Caco-2 (cell line): ENCODE measurements around the gene CD82. TPM values are rescaled to one million over a fixed set of nuclear protein-coding genes. Genes with fewer than 3 reads are reported as not detected.

Source experiments
- BruUV-seq: library from RNA; stranded (reverse); fragments of 400-500 nt; replicated peaks from 2 replicates; lab custom pipeline; 2021; lab: Mats Ljungman, UMichigan
- CTCF ChIA-PET: fragments of 300-600 bp; sonication (Branson Sonifier 250); formaldehyde crosslinking; loops from one replicate; lab custom pipeline; 2022; ENCODE audit warnings: antibody characterized with exemption; lab: Charles Lee
- POLR2A ChIA-PET: fragments of 300-600 bp; sonication (Branson Sonifier 250); formaldehyde crosslinking; loops from one replicate; lab custom pipeline; 2022; ENCODE audit warnings: antibody characterized with exemption; lab: Charles Lee
- DNase-seq, 2 experiments: peaks; one replicate each; pipeline versions ENCODE4 v3.0.0 to v3.0.0-alpha.2; 2020 to 2022
- H3K27me3 ChIP-seq: replicated peaks from 2 replicates; pipeline ENCODE4 v1.6.0; 2011; ENCODE audit warnings: low read length; ENCODE audit not compliant: control insufficient read depth, insufficient read depth
- H3K36me3 ChIP-seq: 2 replicates; pipeline ENCODE4 v1.5.1; 2011; ENCODE audit warnings: low read length; ENCODE audit not compliant: control insufficient read depth, insufficient read depth
- H3K4me1 ChIP-seq: fragments of 250-450 bp; sonication (Bioruptor Pico); 2 replicates; pipeline ENCODE4 v1.5.1; 2020; ENCODE audit warnings: mild to moderate bottlenecking
- H3K4me3 ChIP-seq: 2 replicates; pipeline ENCODE4 v1.5.1; 2011; ENCODE audit warnings: low read depth, mild to moderate bottlenecking, control low read depth, low read length
- H3K9me3 ChIP-seq: fragments of 250-450 bp; sonication (Bioruptor Pico); 2 replicates; pipeline ENCODE4 v1.5.1; 2020; ENCODE audit warnings: mild to moderate bottlenecking, moderate library complexity
- H3K27ac Mint-ChIP-seq: one replicate; pipeline ENCODE4 v1.8.0; 2022; ENCODE audit warnings: mixed read lengths; ENCODE audit not compliant: unreplicated experiment
- H3K27me3 Mint-ChIP-seq: one replicate; pipeline ENCODE4 v1.8.0; 2022; ENCODE audit warnings: mixed read lengths; ENCODE audit not compliant: insufficient read depth, unreplicated experiment
- H3K36me3 Mint-ChIP-seq: one replicate; pipeline ENCODE4 v1.8.0; 2022; ENCODE audit warnings: mild to moderate bottlenecking, mixed read lengths; ENCODE audit not compliant: insufficient read depth, unreplicated experiment
- H3K4me1 Mint-ChIP-seq: one replicate; pipeline ENCODE4 v1.8.0; 2022; ENCODE audit warnings: low read depth, mixed read lengths; ENCODE audit not compliant: unreplicated experiment
- H3K4me3 Mint-ChIP-seq: one replicate; pipeline ENCODE4 v1.8.0; 2022; ENCODE audit warnings: mild to moderate bottlenecking, moderate library complexity, mixed read lengths; ENCODE audit not compliant: unreplicated experiment
- H3K9me3 Mint-ChIP-seq: one replicate; pipeline ENCODE4 v1.8.0; 2022; ENCODE audit warnings: mixed read lengths; ENCODE audit not compliant: unreplicated experiment
- intact Hi-C: fragments of 100-400 bp; cut with micrococcal nuclease; formaldehyde crosslinking; loops from one replicate; pipeline ENCODE4 v1.10.0; 2022; ENCODE audit not compliant: unreplicated experiment
- total RNA-seq: library from RNA; stranded (reverse); gene quantifications from 2 replicates; pipeline ENCODE4 v1.2.3, GENCODE V29; 2022
- TF ChIP-seq, protein P1 (sequence below), 2 experiments: fragments of 200-600 bp in 1 of 2; IDR thresholded peaks; 1 replicate in 1 of 2; 2 replicates in 1 of 2; pipeline versions ENCODE4 v1.5.1 to v1.8.0; 2011 to 2022; ENCODE audit warnings: antibody characterized with exemption in 1 of 2, control low read depth in 1 of 2, inconsistent platforms in 1 of 2, low read depth in 1 of 2, low read length in 1 of 2, mild to moderate bottlenecking in 1 of 2, moderate library complexity in 1 of 2; ENCODE audit not compliant: insufficient read depth in 1 of 2, severe bottlenecking in 1 of 2, unreplicated experiment in 1 of 2

The CD82 gene
- total RNA-seq, 1 experiment from 2014 or later: 4.3 TPM

DNA sequence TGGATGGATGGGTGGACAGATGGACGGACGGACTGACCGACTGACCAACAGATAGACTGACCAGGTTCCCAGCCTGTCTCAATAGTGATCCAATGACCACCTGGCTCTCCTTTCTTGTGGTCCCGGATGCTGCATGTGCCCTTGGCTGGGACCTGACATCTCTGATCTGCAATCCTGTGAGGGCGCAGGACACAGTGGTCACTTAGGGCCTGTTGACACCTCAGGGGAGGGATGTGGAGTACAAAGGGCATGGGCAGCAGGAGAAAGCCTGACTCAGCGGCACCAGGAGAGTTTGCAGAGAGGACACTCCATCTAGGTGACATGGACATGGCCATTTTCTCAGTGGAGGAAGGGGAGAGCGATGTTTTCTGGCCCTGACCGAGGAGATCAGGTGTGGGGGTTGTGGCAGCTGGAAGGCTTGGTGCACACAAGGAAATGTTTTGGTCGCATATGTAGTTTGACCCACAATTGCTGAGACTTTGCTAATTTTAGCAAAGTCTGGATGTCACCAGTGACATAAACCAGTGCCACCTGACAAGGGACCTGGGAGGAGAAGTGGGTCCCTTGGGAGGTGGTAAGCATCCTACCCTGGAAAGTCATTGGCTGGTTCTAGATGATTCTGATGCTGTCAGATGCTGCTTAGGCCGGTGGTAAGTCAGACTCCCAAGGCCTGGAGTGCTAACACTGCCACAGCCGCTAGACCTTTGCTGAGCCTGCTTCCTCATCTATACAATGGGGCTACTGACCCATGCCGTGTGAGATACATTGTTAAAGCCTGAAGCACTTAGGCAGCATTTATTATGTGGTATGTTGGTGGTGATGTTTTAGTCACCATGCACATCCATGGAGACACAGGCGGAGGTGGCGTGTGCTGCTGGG lies 50.7 kb downstream of the CD82 start:
- DNase-seq: peak in 1 of 2 experiments; percentile 15
- Mint-ChIP-seq H3K27me3 (peaks cover 4% of the 10 kb centered on the region), H3K4me3 (no peak overlapping the region), H3K4me1 (no peaks in the 10 kb centered on the region), H3K36me3 (no peaks in the 10 kb centered on the region), H3K9me3 (no peaks in the 10 kb centered on the region), H3K27ac (no peak overlapping the region)
- POLR2A ChIA-PET: no interaction called here
- Histone ChIP-seq H3K4me1 (no peaks in the 10 kb centered on the region), H3K9me3 (no peaks in the 10 kb centered on the region), H3K27me3 (no peaks in the 10 kb centered on the region; the same call in 1 of the 2 replicates), H3K36me3 (no peaks in the 10 kb centered on the region), H3K4me3 (no peak overlapping the region)
- no TSS peak for BruUV-seq
- intact Hi-C loops: loop anchor here (2.0 kb wide), 2 partner anchors 51 to 521 kb away; partner anchors contain the start of genes CD82 and EXT2
- CTCF ChIA-PET: interaction anchor here (0.8 to 1.7 kb wide), 11 partner anchors 9 to 311 kb away, joined by 3 to 49 read pairs (median 7); partner anchors contain the start of gene CD82
- TF ChIP-seq, protein P1, sequence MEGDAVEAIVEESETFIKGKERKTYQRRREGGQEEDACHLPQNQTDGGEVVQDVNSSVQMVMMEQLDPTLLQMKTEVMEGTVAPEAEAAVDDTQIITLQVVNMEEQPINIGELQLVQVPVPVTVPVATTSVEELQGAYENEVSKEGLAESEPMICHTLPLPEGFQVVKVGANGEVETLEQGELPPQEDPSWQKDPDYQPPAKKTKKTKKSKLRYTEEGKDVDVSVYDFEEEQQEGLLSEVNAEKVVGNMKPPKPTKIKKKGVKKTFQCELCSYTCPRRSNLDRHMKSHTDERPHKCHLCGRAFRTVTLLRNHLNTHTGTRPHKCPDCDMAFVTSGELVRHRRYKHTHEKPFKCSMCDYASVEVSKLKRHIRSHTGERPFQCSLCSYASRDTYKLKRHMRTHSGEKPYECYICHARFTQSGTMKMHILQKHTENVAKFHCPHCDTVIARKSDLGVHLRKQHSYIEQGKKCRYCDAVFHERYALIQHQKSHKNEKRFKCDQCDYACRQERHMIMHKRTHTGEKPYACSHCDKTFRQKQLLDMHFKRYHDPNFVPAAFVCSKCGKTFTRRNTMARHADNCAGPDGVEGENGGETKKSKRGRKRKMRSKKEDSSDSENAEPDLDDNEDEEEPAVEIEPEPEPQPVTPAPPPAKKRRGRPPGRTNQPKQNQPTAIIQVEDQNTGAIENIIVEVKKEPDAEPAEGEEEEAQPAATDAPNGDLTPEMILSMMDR (IDR thresholded peaks at IDR 0.05; ENCODE audit: insufficient read depth in 1 of 2, low read depth in 1 of 2, low read length in 1 of 2, severe bottlenecking in 1 of 2, unreplicated experiment in 1 of 2): no peak

DNA sequence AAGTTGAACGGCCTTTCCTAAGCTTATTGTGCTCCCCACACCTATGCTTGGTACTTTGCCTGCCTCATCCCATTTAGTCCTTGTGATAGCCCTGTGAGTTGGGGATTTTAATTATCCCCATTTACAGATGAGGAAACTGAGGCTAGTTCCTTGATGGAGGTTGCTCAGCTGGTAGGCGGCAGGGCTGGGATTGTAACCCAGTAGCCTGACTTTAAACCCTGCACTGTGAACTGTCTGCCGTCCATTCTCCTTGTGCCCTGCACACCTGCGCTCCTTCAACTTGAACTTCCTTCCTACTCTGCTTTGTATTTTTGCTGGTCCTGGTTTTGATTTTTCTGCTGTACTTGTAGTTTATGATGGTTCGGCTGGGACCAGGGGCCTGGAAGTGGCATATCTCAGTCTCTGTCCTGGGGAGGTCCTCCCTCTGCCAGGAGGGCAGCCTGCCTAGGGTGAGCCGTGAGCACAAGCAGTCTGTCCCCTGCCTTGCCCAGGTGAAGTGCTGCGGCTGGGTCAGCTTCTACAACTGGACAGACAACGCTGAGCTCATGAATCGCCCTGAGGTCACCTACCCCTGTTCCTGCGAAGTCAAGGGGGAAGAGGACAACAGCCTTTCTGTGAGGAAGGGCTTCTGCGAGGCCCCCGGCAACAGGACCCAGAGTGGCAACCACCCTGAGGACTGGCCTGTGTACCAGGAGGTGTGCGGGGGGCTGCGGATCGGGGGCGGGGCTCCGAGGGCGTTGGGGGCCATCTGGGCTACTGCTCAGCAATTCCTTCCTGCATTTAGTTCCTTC lies 52.4 kb downstream of the CD82 start:
- H3K36me3 ChIP-seq: no peaks in the 10 kb centered on the region
- ChIA-PET POLR2A (no interaction called here), CTCF (interaction anchor here (0.6 to 1.7 kb wide), 12 partner anchors 10 to 439 kb away, joined by 3 to 49 read pairs (median 6); partner anchors contain the start of gene CD82)
- BruUV-seq: no TSS peak
- DNase-seq: peak in 1 of 2 experiments; percentile 33
- H3K27me3 ChIP-seq: no peaks in the 10 kb centered on the region; the same call in 1 of the 2 replicates
- H3K4me3 ChIP-seq: no peak overlapping the region
- no peaks in the 10 kb centered on the region for H3K4me1 Mint-ChIP-seq
- H3K4me3 Mint-ChIP-seq: no peak overlapping the region
- no peaks in the 10 kb centered on the region for H3K4me1 ChIP-seq
- intact Hi-C loops: loop anchor here (1.0 to 2.0 kb wide), 3 partner anchors 53 to 523 kb away; partner anchors contain the start of genes CD82 and EXT2
- peaks cover 4% of the 10 kb centered on the region for H3K27me3 Mint-ChIP-seq
- H3K27ac Mint-ChIP-seq: no peak overlapping the region
- no peaks in the 10 kb centered on the region for H3K9me3 ChIP-seq
- H3K36me3 Mint-ChIP-seq: no peaks in the 10 kb centered on the region
- no peaks in the 10 kb centered on the region for H3K9me3 Mint-ChIP-seq
- TF ChIP-seq, protein P1 (IDR thresholded peaks at IDR 0.05; ENCODE audit: insufficient read depth in 1 of 2, low read depth in 1 of 2, low read length in 1 of 2, severe bottlenecking in 1 of 2, unreplicated experiment in 1 of 2): no peak
